GM21825 (cell line): ENCODE results near the gene FOXD4L6.
"Not testable (repeated sequence)": the region's sequence is repeated elsewhere in the genome, so short reads cannot be mapped to it uniquely, and the experiment has no call there.

Source experiments
- ATAC-seq: cut with Tn5 transposase; IDR thresholded peaks from one replicate; pipeline ENCODE4 v1.9.1; 2021; ENCODE audit warnings: mild to moderate bottlenecking, moderate library complexity; ENCODE audit not compliant: unreplicated experiment

FOXD4L6 gene

DNA sequence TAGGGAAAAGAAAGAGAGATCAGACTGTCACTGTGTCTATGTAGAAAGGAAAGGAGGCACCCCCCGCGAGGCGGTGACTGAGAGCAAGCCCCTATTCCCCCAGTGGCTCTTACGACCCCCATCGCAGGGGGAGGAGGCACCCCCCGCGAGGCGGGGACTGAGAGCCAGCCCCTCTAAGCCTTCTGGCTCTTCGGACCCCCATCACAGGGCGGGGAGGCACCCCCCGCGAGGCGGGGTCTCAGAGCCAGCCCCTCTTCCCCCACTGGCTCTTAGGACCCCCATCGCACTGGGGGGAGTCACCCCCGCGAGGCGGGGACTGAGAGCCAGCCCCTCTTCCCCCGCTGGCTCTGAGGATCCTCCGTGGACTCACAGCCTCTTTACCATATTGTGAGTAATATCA lies 23.9 kb downstream of the FOXD4L6 start:
- ATAC-seq = not testable (repeated sequence)

DNA sequence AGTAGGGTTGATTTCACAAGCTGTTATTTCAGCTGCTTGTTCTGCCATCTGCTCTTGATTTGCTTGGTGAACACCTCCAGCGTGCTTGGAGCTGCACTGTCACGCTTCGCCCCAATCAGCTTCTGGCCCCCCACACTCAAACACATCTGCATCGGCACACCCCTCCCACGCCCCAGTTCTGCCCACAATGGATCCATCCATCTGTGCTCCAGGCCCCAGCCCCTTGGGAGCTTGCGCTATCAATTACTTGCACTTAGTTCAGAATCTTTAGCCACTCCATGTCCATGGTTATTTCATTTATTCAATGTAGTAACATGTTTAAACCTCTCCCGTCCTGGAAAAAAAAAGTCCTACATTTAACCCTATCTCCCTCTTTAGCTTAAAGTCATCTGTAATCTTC lies 28.0 kb downstream of the FOXD4L6 start:
- ATAC-seq = not testable (repeated sequence)

DNA sequence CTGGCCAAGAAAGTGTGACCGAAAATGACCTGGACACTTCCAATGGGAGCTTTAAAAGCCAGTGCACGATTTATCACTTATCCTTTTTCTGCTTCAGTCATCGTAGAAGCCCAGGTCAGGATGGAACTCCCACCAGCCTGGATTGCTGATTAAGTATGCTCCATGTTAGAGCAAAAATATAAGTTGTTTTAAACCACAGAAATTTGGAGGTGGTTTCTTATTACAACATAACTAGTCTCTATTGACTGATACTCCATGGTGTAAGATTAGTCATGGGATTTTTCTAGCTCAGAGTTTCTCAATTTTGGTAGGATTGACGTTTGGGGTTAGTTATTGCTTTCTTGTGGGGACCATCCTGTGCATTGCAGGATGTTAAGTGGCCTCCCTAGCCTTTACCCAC lies 29.7 kb downstream of the FOXD4L6 start:
- not testable (repeated sequence) for ATAC-seq

DNA sequence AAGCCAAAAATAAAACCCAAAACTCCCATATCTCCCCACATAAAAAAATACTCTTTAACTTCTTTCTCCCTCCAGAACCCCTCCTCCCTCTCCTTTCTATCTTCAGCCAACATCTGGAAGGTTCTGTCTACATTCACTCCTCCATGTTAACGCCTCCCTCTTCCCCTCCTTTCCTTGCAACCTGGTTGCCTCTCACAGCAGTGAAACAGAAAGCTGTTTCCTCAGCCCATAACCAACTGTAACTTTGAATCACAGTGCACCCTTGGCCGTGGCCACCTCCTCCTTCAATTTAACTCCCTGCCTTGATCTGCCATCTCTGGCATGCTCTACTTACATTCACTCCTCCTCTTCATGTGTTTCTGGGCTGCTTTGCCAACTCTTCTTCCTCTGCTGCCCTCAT lies 33.4 kb downstream of the FOXD4L6 start:
- ATAC-seq = not testable (repeated sequence)

DNA sequence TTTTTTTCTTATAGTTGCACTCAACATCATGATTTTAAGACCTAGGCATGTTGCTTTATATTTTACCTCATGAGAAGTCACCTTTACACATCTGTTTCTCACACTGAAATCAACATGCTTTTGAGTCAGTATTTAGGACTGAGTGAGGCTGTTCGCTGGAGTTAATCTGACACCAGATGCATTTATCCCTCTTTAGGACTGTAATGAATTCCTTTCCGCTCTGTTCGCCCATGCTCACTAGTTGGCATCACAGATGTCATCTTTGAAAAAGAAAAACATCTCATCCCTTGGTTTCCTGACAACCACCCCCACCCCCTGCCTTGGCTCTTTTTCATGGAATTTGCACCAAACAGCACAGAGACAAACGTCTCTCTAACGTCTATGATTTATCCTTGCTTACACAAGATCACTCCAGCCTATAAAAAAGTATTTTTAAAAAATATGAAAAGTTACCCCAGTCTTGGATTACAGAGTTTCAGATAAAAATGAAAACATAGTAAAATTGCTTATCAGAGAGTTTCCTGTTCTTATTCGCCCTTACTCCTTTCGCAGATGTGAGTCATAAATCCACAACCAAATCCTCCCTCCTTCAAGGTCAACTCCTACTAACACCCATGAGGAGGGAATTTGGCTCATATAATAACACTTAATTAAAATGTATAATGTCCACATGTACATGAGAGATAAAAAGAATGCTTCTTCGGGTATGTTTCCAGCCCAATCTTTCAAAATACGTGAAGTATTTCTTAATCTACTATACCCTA lies 34.3 kb downstream of the FOXD4L6 start:
- ATAC-seq = not testable (repeated sequence)

DNA sequence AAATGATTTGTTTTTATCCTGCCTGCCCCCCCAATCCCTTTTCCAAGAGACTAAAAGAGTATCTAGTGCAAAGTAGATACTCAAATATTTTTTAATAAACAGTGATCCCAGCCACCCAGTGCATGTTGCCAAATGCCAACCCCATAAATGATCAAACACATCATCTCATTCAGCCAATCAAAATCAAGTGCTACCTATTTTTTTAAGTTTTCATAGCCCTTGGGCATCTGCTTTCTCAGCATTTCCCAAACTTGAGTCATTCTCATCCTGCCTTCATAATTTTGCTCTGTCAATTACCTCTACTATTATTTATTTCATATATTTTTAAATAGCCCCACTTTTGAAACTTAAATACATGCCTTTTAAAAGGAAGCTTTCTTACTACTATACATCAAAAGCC lies 37.6 kb downstream of the FOXD4L6 start:
- not testable (repeated sequence) for ATAC-seq

DNA sequence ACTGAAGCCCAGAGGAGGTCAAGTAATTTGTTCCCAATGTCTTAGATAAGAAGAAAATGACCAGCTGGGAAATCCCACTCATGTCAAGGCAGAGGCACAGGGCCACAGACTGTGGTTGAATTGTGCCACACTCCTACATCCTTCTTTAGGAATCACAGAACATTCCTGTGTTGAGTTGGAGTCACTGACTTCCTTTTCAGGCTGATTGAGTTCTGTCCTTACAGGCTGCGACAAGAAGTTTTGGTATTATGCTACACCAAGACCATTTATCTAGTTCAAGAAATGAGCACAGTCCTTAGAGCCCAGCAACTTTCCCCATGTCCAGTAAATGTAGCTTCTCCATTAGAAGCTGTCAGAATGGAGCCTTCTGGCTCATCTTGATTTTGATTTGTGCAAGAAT lies 38.1 kb downstream of the FOXD4L6 start:
- ATAC-seq = not testable (repeated sequence)

DNA sequence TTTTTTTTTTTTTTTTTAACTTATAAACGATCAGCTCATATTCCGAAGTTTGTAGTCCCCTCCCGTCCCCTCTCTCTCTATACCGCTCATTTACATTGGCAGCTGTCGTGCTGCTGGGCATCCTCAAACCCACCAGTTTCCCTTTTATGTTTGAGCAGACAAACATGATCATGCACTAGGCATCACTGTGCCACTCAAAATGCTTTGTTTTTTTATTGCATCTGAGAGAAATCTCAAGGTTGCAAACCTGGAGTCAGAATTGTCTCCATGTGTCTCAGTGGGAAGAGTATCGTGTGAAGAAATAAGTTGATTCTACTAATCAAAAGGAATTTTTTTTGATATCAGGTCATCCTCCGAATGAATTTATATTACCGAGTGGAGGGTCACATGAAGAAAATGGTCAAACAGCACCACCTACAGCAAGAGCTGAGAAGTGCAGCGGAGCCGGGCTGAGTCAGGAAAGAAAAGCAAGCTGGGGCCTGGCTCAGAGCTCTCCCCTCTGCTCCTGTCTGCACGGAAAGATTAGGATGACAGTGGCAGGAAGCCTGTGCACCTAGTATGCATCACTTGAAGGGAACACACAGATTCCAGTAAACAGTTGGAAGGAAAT lies 39.9 kb downstream of the FOXD4L6 start:
- peak; percentile 55 for ATAC-seq

DNA sequence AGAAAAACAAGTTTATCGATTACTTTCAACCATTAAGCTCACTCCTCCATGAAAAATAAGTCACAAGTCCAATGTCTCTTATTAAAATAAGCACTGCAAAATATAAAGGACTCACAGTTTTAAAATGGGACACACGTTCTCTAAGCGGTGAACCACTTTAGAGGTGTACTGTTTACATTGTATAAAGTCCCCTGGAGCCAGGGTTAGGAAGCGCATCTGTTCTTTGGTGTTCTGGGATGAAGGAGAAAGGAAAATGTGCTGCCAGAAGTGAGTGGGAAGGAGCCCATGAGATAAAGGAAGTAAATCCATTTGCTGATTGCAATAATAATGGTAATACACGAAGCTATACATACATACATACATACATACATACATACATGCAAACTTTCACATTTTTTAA lies 40.6 kb downstream of the FOXD4L6 start:
- not testable (repeated sequence) for ATAC-seq

DNA sequence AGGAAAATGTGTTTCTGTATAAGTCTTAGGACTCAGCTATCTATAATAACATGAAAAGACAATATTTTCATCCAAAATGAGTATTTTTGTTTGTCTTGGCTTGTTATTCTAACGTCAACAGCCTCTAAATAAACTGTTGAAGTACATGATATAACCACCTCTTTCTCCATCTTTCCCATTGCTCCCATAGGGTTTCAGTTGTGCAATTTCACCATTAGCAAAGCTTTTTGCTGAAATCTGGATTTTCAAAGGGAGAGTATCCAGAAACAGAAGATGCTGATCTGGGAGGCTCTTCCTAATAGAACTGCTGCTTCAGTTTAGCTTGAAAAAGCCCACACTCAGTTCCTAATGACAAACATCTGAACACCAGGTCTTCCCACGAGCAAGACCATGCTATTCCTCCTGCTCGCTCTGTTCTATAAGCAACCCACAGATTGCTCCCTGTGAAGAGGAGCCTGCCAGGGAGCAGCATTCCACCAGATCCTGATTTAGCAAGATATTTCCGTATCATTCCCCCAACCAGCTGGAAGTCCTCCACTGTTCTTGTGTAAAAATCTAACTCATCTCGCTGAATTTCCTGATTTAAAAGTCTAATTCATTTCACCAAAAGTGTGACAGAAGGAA lies 41.2 kb downstream of the FOXD4L6 start:
- not testable (repeated sequence) for ATAC-seq

DNA sequence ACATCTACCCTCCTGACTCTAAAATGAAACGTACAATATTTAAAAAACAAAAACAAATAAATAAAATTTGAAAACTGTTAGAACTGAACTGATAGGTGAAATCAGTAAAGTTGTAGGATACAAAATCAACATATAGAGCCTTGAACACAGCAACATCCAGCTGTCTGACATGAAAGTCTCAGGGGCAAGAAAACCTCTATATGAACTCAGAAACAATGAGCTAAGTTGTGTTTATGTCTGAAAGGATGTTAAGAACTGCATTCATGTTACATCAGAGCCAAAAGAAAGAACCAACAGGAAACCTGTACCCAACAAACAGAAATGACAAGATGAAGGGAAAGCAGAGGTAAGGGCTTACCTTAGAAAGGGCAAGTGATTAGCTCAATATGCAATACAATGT lies 41.8 kb downstream of the FOXD4L6 start:
- not testable (repeated sequence) for ATAC-seq

DNA sequence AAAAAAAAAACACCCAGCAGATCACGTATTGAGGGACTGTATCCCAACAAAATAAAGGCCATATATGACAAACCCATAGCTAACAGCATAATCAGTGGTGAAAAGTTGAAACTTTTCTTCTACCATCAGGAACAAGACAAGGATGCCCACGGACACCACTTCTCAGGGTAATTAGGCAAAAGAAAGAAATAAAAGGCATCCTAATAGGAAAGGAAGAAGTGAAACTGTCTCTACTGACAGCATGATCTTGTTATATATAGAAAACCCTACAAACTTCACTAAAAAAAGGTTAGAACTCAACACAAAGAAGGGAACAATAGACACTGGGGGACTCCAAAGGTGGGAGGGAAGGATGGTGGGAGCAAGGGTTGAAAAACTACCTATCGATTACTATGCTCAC lies 42.3 kb downstream of the FOXD4L6 start:
- ATAC-seq = not testable (repeated sequence)

DNA sequence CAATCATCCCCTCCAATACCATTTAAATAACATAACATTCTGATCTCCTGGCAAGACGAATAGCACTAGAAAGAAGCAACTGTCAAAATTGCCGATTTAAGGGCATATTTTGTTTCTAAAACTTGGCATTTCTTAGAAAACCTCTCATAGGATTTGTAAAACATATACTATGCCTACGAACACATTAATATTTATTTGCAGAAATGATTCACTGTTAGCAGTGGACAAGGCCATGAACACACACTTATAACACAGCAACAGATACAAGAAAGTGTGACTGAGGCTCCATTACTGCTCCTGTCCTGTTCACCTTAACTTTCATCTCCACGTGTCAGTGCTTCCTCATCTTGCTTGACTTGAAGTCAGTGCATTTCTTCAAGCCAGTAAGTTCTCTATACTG lies 46.1 kb downstream of the FOXD4L6 start:
- ATAC-seq = not testable (repeated sequence)

DNA sequence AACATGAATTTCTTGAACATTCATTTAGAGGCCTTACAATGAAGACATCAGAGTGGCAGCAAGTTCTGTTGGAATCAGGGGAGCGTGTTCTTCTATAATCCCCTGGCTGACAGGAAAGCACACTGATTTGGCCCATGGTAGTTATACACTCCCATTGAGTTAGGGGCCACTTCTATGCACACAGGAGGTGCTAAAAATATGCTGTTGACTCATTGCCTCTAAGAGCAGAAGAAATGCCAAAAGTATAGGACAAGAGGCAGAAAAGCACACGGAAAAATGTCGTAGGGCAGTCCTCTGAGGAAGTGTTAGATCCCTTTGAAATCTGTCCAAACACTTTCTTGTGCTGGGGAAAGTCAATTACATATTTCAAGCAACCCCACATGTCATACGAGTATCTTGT lies 49.0 kb downstream of the FOXD4L6 start:
- ATAC-seq = not testable (repeated sequence)

DNA sequence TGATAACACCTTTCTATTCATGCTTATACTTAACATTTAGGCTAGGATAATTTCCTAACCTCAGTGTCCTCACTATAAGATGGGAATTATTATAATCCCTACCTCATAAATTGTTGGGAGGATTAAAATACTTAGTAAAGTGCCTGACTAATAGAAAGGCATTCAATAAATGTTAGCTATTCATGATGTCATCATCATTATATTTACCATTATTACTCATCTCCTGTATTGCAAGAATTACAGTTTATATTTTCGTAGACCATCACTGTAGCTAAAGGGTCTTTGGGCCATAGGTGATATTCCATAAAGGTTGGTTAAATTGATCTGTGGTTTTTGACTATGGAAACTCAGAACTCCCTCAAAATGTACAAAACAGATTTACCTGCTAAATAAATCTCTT lies 50.9 kb downstream of the FOXD4L6 start:
- not testable (repeated sequence) for ATAC-seq
